GM23338 (cell line): ENCODE results near the gene ATP2B1. TPM values are rescaled to one million over a fixed set of nuclear protein-coding genes. Genes with fewer than 3 reads are reported as not detected.

Experiments
- ATAC-seq: fragments of 200-7000 bp; cut with Tn5 transposase; 3 replicates; pipeline ENCODE4 v1.9.1; 2020
- DNase-seq: peaks from one replicate; pipeline ENCODE4 v3.0.0-alpha.2; 2015; ENCODE audit warnings: low spot score
- H2AFZ ChIP-seq: fragments of 200-600 bp; sonication (generic); 2 replicates; pipeline ENCODE4 v1.8.0; 2016; ENCODE audit warnings: antibody characterized with exemption, mild to moderate bottlenecking, moderate library complexity
- H3F3A ChIP-seq: fragments of 200-600 bp; sonication (generic); replicated peaks from 2 replicates; pipeline ENCODE4 v1.8.0; 2017; ENCODE audit warnings: antibody characterized with exemption, mixed run types, low read depth
- H3K27ac ChIP-seq: fragments of 200-600 bp; sonication (generic); 2 replicates; pipeline ENCODE4 v1.6.1; 2016; ENCODE audit warnings: low read depth
- H3K27me3 ChIP-seq: fragments of 200-600 bp; sonication (generic); 2 replicates; pipeline ENCODE4 v1.8.0; 2016; ENCODE audit warnings: mild to moderate bottlenecking, mixed run types, moderate library complexity; ENCODE audit not compliant: insufficient read depth
- H3K36me3 ChIP-seq: fragments of 200-600 bp; sonication (generic); 2 replicates; pipeline ENCODE4 v1.8.0; 2016; ENCODE audit warnings: mild to moderate bottlenecking; ENCODE audit not compliant: insufficient read depth
- H3K4me1 ChIP-seq: fragments of 200-600 bp; sonication (generic); 2 replicates; pipeline ENCODE4 v1.8.0; 2016; ENCODE audit warnings: mild to moderate bottlenecking, moderate library complexity; ENCODE audit not compliant: insufficient read depth
- H3K4me2 ChIP-seq: fragments of 200-600 bp; sonication (generic); 2 replicates; pipeline ENCODE4 v1.7.1; 2017; ENCODE audit warnings: mixed run types
- H3K4me3 ChIP-seq: fragments of 200-600 bp; sonication (generic); 2 replicates; pipeline ENCODE4 v1.6.1; 2016; ENCODE audit warnings: mixed run types
- H3K79me2 ChIP-seq: fragments of 200-600 bp; sonication (generic); replicated peaks from 2 replicates; pipeline ENCODE4 v1.8.0; 2017; ENCODE audit warnings: mild to moderate bottlenecking; ENCODE audit not compliant: insufficient read depth
- H3K9me2 ChIP-seq: fragments of 200-600 bp; sonication (generic); 2 replicates; pipeline ENCODE4 v1.8.0; 2017; ENCODE audit not compliant: insufficient read depth
- H4K20me1 ChIP-seq: fragments of 200-600 bp; sonication (generic); replicated peaks from 2 replicates; pipeline ENCODE4 v1.8.0; 2017; ENCODE audit warnings: mild to moderate bottlenecking; ENCODE audit not compliant: insufficient read depth
- H3K27ac Mint-ChIP-seq: 2 replicates; pipeline ENCODE4 v1.8.0; 2020; ENCODE audit warnings: inconsistent platforms, mild to moderate bottlenecking, moderate library complexity, mixed read lengths
- H3K27me3 Mint-ChIP-seq: 3 replicates; pipeline ENCODE4 v1.8.0; 2022; ENCODE audit warnings: low read depth, mild to moderate bottlenecking, moderate library complexity, mixed read lengths, inconsistent platforms; ENCODE audit not compliant: insufficient read depth, poor library complexity
- H3K36me3 Mint-ChIP-seq: 3 replicates; pipeline ENCODE4 v1.8.0; 2021; ENCODE audit warnings: low read depth, mild to moderate bottlenecking, inconsistent platforms, moderate library complexity, mixed read lengths
- H3K4me1 Mint-ChIP-seq: 3 replicates; pipeline ENCODE4 v1.8.0; 2020; ENCODE audit warnings: mild to moderate bottlenecking, inconsistent platforms, mixed read lengths
- H3K4me3 Mint-ChIP-seq: 3 replicates; pipeline ENCODE4 v1.8.0; 2021; ENCODE audit warnings: moderate library complexity, mild to moderate bottlenecking, inconsistent platforms, mixed read lengths
- H3K9me3 Mint-ChIP-seq: 3 replicates; pipeline ENCODE4 v1.8.0; 2020; ENCODE audit warnings: moderate library complexity, mild to moderate bottlenecking, inconsistent platforms, mixed read lengths
- CREB1 ChIP-seq: fragments of 250-450 bp; sonication (Bioruptor Pico); IDR thresholded peaks from 2 replicates; pipeline ENCODE4 v1.5.0; 2020; ENCODE audit warnings: low read depth, mild to moderate bottlenecking, moderate library complexity
- EZH2 ChIP-seq: fragments of 200-600 bp; sonication (generic); IDR thresholded peaks from one replicate; pipeline ENCODE4 v1.8.0; 2017; ENCODE audit warnings: antibody characterized with exemption, mild to moderate bottlenecking, low read depth; ENCODE audit not compliant: unreplicated experiment
- EZH2phosphoT487 ChIP-seq: fragments of 200-600 bp; sonication (generic); IDR thresholded peaks from one replicate; pipeline ENCODE4 v1.8.1; 2018; ENCODE audit warnings: antibody characterized with exemption; ENCODE audit not compliant: unreplicated experiment
- JUNB ChIP-seq: IDR thresholded peaks from one replicate; pipeline ENCODE4 v1.6.1; 2016; ENCODE audit warnings: antibody characterized with exemption; ENCODE audit not compliant: unreplicated experiment
- NANOG ChIP-seq: IDR thresholded peaks from 2 replicates; pipeline ENCODE4 v1.6.1; 2016; ENCODE audit warnings: antibody characterized with exemption, borderline replicate concordance
- POLR2AphosphoS5 ChIP-seq: IDR thresholded peaks from 2 replicates; pipeline ENCODE4 v1.6.1; 2016; ENCODE audit warnings: antibody characterized with exemption, low read depth
- STAT1 ChIP-seq: IDR thresholded peaks from one replicate; pipeline ENCODE4 v1.6.1; 2016; ENCODE audit warnings: antibody characterized with exemption; ENCODE audit not compliant: unreplicated experiment
- ZNF114 ChIP-seq: fragments of 250-450 bp; sonication (Bioruptor Pico); IDR thresholded peaks from 2 replicates; pipeline ENCODE4 v1.5.0; 2020; ENCODE audit warnings: mild to moderate bottlenecking, moderate library complexity
- ZNF331 ChIP-seq: fragments of 250-450 bp; sonication (Bioruptor Pico); IDR thresholded peaks from 2 replicates; pipeline ENCODE4 v1.5.0; 2020; ENCODE audit warnings: low read depth, mild to moderate bottlenecking, moderate library complexity
- ZNF462 ChIP-seq: fragments of 250-450 bp; sonication (Bioruptor Pico); IDR thresholded peaks from 2 replicates; pipeline ENCODE4 v1.5.0; 2020; ENCODE audit warnings: mild to moderate bottlenecking, moderate library complexity
- polyA plus RNA-seq: library from polyadenylated mRNA; unstranded; fragments of >200 nt; fragmentation: Nextera tagmentation; extraction: Ambion mirVana; gene quantifications from 2 replicates; pipeline ENCODE4 v1.2.1, GENCODE V29; 2016
- total RNA-seq: library from RNA; depleted of rRNA; stranded (reverse); fragments of >200 nt; shearing (Covaris generic); gene quantifications from 2 replicates; pipeline ENCODE4 v1.2.3, GENCODE V29; 2014
- TF ChIP-seq, protein P1 (sequence below), 2 experiments: fragments of 200-600 bp in 1 of 2; sonication (generic) in 1 of 2; conservative IDR thresholded peaks; 2 replicates each; pipeline versions ENCODE4 v1.5.1 to v1.6.1; 2016 to 2017; ENCODE audit warnings: antibody characterized with exemption in 2 of 2, low read depth in 2 of 2, mild to moderate bottlenecking in 2 of 2, moderate library complexity in 1 of 2
- TF ChIP-seq, protein P2 (sequence below): IDR thresholded peaks from 2 replicates; pipeline ENCODE4 v1.6.1; 2016; ENCODE audit warnings: antibody characterized with exemption
- TF ChIP-seq, protein P3 (sequence below): IDR thresholded peaks from one replicate; pipeline ENCODE4 v1.6.1; 2018; ENCODE audit warnings: antibody characterized with exemption; ENCODE audit not compliant: unreplicated experiment

Gene ATP2B1
- total and polyA plus RNA-seq, 2 experiments from 2014 or later = 39.3 to 42.3 TPM

- H4K20me1 ChIP-seq = peaks cover 6% of the 10 kb centered on the region
- H3K36me3 Mint-ChIP-seq = peaks cover 27% of the 10 kb centered on the region
- H3K79me2 ChIP-seq = peaks cover 87% of the 10 kb centered on the region
- no peaks in the 10 kb centered on the region for H3K27me3 ChIP-seq
- H2AFZ ChIP-seq = no peak overlapping the region
- H3K4me1 ChIP-seq = peaks cover 12% of the 10 kb centered on the region
- ATAC-seq = no peak
- H3K27me3 Mint-ChIP-seq = no peaks in the 10 kb centered on the region
- H3K27ac ChIP-seq = no peak overlapping the region
- H3K4me1 Mint-ChIP-seq = peaks cover 11% of the 10 kb centered on the region
- no peaks in the 10 kb centered on the region for H3K9me2 ChIP-seq
- no peaks in the 10 kb centered on the region for H3K36me3 ChIP-seq
- no peak overlapping the region for H3K4me3 ChIP-seq
- H3F3A ChIP-seq = no peaks in the 10 kb centered on the region
- DNase-seq = no peak
- H3K4me2 ChIP-seq = no peak overlapping the region
- H3K9me3 Mint-ChIP-seq = peaks cover 34% of the 10 kb centered on the region
- TF ChIP-seq EZH2phosphoT487 (no peak), POLR2AphosphoS5 (no peak), ZNF114 (CRISPR knock-in tag) (no peak), ZNF462 (CRISPR knock-in tag) (no peak), NANOG (no peak), STAT1 (no peak), CREB1 (CRISPR knock-in tag) (no peak), JUNB (no peak), EZH2 (no peak), ZNF331 (CRISPR knock-in tag) (no peak)
- TF ChIP-seq, protein P1, sequence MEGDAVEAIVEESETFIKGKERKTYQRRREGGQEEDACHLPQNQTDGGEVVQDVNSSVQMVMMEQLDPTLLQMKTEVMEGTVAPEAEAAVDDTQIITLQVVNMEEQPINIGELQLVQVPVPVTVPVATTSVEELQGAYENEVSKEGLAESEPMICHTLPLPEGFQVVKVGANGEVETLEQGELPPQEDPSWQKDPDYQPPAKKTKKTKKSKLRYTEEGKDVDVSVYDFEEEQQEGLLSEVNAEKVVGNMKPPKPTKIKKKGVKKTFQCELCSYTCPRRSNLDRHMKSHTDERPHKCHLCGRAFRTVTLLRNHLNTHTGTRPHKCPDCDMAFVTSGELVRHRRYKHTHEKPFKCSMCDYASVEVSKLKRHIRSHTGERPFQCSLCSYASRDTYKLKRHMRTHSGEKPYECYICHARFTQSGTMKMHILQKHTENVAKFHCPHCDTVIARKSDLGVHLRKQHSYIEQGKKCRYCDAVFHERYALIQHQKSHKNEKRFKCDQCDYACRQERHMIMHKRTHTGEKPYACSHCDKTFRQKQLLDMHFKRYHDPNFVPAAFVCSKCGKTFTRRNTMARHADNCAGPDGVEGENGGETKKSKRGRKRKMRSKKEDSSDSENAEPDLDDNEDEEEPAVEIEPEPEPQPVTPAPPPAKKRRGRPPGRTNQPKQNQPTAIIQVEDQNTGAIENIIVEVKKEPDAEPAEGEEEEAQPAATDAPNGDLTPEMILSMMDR (conservative IDR thresholded peaks at IDR 0.05; ENCODE audit: low read depth in 2 of 2) = no peak
- TF ChIP-seq, protein P2, sequence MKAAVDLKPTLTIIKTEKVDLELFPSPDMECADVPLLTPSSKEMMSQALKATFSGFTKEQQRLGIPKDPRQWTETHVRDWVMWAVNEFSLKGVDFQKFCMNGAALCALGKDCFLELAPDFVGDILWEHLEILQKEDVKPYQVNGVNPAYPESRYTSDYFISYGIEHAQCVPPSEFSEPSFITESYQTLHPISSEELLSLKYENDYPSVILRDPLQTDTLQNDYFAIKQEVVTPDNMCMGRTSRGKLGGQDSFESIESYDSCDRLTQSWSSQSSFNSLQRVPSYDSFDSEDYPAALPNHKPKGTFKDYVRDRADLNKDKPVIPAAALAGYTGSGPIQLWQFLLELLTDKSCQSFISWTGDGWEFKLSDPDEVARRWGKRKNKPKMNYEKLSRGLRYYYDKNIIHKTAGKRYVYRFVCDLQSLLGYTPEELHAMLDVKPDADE = no peak
- TF ChIP-seq, protein P3, sequence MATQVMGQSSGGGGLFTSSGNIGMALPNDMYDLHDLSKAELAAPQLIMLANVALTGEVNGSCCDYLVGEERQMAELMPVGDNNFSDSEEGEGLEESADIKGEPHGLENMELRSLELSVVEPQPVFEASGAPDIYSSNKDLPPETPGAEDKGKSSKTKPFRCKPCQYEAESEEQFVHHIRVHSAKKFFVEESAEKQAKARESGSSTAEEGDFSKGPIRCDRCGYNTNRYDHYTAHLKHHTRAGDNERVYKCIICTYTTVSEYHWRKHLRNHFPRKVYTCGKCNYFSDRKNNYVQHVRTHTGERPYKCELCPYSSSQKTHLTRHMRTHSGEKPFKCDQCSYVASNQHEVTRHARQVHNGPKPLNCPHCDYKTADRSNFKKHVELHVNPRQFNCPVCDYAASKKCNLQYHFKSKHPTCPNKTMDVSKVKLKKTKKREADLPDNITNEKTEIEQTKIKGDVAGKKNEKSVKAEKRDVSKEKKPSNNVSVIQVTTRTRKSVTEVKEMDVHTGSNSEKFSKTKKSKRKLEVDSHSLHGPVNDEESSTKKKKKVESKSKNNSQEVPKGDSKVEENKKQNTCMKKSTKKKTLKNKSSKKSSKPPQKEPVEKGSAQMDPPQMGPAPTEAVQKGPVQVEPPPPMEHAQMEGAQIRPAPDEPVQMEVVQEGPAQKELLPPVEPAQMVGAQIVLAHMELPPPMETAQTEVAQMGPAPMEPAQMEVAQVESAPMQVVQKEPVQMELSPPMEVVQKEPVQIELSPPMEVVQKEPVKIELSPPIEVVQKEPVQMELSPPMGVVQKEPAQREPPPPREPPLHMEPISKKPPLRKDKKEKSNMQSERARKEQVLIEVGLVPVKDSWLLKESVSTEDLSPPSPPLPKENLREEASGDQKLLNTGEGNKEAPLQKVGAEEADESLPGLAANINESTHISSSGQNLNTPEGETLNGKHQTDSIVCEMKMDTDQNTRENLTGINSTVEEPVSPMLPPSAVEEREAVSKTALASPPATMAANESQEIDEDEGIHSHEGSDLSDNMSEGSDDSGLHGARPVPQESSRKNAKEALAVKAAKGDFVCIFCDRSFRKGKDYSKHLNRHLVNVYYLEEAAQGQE = no peak
- H3K27ac Mint-ChIP-seq = no peak overlapping the region
- H3K4me3 Mint-ChIP-seq = no peak overlapping the region
These were observed 24.5 kb downstream of the ATP2B1 start for GRCh38 chr12:89684136-89684535.
